Stimulated activated CD8-positive, alpha-beta memory T cell treated with anti-CD3 and anti-CD28 coated beads, Interleukin-4, amount 100 ng/mL, for 24 hours (primary cell): Measurements from ENCODE around the gene FAM163B.

Experiments used
- DNase-seq: peaks from one replicate; pipeline ENCODE4 v3.0.0-alpha.2; 2020; ENCODE audit warnings: low read depth

Gene FAM163B

DNA sequence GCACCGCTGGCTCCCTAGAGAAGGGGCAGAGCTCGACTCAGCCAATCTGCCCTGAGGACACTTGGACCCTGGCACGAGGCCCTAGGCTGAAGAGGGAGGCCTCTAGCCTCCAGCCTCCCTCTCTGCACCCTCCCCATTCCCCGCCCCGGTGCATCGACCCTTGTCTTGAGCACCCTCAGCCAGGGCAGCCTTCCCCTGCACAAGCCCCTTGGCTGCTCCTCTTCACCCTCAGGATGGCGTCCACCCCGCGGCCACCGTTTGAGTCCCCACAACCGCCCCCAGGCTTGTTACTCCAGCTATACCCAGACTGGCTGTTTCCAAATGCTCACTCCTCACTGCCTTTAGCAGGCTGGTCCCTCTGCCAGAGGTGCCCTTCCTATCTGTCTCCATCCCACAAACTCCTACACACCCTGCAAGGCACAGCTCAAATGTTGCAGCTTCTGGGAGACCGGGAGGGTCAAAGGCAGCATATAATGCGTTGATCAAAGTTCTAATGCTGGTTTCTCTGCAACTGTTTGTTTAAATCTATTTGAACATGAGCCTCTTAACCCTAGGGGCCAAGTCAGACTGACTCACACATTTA lies 6.5 kb upstream of the FAM163B start:
- DNase-seq = no peak

DNA sequence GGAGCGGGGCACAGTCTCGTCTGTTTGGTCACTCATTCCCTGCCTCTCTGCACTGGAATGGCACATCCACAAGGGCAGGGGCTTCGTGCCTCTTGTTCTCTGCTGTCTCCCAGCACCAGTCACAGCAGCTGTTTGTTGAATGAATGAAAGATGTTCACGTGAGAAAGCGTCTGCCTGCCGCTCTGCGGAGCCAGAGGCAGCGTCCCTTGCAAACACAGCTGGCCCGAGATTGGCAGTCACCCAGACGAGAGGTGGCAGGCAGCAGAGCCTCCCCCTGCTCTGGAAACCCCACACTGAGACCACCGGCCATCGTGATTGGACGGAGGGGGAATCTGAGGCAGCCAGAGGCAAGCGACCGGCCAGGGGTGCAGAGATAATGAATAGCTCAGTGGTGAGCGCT lies 6.0 kb upstream of the FAM163B start:
- no peak for DNase-seq

DNA sequence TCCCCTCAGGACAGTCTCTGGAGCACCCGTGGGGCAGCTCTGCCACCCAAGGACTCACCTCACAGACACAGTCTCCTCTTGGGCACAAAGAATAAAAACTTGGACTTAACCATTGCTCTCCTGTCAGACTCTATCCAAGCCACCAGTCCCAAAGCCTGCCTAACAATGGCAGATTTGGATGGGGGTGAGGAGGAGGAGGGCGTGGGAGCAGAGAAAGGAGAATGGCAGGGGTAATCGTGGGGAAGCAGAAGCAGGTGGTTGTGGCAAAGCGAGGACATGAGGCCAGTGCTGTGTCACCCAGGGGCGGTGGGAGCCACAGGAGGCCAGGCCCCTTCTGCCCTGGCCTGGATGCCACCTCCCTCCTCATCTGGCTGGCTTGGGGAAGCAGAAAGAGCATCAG lies 5.5 kb upstream of the FAM163B start:
- no peak for DNase-seq

DNA sequence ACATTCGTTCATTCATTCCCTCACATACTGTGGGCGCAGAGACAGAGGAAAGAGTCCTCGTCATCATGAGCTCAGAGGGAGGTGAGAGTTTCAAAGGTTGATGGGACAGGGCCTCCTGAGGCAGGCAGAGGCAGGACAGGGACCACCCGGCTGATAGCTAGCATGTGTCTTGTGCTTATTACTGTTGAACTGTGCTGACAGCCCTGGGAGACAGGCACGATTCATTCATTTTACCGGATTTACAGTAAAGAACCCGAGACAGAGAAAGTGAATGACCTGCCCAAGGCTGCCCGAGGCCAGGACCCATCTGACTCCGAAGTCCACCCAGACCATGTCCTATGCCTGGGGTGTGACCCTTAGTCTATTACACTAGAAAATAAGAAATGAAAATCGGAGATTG lies 4.9 kb upstream of the FAM163B start:
- DNase-seq = no peak

DNA sequence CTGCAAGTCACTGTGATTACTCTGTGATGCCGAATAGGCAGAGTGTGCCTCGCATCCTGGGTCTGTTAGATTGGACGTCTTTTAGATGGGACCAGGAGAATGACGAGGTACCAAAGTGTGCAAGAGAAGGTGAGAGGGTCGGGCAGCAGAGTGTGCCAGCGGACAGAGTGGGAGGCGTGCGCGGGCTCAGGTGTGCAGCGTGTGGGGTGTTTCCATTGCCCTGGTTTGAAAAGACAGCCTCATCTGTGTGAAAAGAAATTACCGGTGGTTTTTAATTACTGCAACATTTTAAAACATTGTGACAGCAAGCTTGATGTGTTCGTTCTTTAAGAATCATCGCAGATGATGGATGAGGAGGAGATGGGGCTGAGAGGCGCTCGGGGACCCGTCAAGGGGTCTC lies 4.2 kb upstream of the FAM163B start:
- DNase-seq = no peak

DNA sequence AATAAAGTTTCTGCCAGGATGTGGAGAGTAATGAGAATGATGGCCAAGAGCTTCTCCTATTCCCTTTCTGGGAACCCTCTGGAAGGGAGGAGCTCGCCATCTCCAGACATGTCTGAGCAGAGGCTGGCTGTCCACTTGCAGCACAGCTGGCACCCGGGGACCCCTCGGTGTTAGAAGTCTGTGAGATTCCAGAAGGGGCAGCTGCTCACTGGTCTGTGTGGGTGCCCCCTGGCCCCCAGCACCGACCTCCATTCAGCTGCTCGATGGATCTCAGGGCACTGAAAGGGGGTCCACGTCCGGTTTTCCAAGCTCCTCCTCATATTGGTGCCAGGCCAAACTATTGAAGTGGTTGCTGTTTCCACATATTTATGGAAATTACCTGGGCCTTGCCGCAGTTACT lies 3.6 kb upstream of the FAM163B start:
- DNase-seq = no peak

DNA sequence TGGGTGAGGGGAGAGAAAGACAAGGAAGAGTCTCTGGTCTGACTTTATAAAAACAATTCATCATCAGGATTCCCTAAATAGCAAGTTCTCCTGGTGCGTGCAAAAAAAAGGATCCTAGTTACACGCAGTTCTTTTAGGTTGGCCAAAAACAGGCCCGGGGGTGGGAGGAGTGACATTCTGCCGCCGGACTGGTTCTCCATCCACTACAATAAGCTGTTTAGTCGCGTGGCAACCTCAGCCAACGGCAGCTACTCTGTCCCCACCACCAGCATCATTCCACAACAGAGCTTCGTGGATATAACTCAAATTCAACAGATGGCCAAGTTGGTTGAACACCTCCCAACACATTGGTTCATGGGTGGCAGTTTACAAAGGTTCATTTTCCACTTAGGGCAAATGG lies 2.9 kb upstream of the FAM163B start:
- no peak for DNase-seq

DNA sequence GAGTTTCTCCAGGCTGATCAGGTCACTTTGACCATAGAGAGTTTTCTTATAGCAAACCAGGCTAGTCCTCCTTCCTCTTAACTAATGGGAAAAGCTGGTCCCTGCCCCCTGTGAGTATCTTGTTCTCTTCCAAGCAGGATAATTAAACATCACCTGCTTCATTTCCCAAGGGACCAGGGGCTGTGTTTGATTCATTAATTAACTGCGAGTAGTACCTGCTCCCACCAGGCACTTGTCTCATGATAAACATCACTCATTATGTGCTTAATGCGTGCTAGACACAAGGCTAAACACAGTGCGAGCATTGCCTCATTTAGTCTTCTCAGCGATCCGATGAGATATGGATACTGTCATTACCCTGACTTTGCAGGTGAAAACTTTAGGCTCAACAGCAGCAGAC lies 1.7 kb upstream of the FAM163B start:
- no peak for DNase-seq

DNA sequence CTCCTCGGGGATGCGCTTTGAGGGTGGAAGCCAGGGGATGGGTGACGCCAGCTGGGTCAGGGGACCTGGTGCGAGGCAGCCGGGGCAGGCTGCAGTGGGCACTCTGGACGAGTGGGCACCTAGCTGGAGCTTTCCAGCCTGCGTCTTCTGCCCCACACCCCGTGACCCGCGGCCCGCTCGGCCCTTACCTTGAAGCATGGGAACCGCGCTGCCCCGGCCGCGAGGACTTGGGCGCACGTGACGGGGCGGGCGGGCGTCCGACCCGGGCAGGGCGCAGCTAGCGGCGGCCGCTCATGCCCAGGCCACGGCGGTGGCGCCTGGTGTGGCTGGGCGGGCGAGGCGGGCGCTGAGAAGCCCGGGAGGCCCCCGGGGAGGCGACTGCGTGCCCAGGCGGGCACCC lies 300 bp downstream of the FAM163B start:
- DNase-seq = no peak

DNA sequence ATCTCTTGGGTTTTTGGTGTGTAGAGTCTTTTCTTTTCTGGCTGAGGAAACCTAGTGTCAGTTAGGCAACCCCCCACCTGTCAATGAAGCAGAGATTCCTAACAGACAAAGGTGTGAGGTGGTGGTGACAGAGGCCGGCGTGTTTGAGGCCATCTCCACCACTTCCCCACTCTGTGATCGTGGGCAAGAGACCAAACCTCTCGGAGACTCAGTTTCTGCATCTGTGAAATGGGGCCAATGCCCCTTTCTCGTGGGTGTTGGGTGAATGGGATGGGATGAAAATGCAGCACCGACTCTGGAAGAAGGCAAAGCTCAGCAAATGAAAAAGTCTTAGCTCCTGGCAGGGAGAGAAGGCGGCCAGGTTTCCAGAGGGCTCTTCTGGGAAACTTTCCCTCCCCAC lies 807 bp downstream of the FAM163B start:
- DNase-seq = no peak

DNA sequence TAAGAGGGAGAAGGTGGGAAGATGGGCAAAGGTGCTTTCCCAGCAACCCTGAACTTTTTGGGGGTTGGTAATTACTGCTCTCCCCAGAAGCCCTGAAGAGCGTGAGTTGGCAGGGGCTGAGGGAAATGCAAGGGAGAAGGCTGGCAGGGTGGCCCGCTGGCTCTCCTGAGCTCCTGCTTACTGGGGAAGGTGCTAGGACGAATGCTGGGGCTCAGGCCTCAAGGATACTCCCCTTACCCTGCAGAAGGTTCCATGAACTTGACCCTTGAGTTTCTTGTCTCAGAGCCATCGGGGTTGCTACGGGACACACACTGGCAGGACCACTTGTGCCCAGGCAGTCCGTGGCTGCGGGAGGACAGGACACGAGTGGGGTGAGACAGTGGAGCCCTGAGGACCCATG lies 1.2 kb downstream of the FAM163B start:
- no peak for DNase-seq

DNA sequence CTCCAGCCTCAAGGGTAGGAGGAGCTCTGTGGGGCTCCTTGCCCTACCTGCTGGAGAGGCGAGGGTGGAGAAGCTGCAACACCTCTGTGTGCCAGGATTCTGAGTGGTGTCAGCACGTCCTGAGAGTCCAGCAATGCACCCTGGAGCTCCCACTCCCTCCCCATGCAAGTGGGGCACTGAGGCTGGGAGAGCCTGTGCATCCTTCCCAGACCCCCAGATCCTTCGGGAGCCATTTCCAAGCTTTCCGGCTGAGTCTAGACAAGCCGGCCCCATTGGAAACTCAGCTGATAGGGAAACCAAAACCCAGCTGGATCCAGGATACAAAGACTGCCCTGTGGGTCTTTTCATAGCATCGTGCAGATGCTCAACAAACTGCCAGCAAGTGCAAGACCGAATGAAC lies 1.8 kb downstream of the FAM163B start:
- no peak for DNase-seq

DNA sequence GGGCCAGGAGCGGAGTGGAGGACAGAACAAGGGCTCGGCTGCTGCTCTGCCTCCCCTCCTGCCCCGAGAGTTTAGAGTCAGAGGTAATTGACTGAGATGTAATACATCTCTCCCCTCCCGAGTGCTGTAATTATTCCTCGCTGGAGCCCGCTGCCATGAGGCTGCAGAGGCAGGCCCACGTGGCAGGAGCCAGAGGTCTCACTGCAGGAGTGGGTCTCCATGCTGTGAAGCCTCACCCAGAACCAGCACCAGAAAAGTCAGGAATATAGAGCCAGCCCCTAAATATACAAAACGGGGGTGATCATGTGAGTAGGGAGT lies 2.5 kb downstream of the FAM163B start:
- DNase-seq = no peak

DNA sequence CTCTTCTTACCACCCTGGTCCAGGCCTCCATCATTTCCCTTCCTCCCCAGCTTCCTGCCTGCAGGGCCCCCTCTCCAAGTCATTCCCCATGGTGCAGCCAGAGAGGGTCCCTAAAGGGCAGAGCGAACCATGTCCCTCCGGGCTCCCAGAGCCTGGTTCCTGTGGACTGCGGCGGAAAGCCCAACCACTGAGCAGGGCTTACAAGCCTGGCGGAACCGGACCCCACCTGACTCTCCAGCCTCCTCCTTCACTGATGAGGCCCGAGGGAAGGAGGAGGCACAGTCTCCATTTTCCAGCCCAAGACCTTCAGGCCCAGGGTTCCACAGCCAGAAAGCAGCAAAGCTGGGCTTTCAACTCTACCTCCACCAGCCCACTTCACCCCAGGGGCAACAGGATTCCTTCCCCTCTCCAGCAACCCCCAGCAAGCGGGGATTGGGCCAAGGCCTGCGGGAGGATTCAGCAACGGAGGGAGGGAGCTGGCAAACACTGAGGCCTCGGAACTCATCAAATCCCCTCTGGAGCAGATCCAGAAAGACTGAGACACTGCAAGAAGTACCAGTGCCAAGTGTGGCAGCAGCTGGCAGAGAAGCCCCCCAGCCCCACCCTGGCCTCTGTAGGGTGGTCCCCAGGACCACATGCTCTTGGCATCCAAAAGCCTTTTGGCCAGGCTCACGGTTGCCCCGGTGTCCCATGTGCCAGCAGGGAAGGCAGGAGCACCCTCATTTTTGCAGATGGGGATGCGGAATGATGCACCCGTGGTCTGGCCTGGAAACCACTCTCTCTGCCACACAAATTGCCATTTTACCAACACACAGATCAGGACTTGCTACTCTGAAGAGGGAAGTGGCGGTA lies 3.1 kb downstream of the FAM163B start:
- no peak for DNase-seq

DNA sequence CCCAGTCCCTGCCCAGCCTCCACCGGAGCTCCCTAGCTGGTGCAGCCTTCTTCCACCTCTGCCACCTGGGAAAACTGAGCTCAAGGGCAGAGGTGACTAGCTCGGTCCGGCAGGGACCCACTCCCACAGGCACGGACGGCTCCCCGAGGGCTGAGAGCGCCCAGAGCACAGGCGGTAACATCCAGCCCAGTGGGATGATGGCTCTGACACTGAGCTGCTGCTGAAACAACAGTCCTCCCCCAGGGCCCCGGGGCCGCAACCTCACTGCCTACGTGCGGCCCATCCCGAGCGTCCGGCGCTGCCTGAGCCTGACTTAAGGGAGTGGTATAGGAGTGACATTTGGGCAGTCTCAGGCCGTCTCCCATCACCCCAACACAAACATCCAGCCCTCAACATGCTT lies 3.7 kb downstream of the FAM163B start:
- no peak for DNase-seq

DNA sequence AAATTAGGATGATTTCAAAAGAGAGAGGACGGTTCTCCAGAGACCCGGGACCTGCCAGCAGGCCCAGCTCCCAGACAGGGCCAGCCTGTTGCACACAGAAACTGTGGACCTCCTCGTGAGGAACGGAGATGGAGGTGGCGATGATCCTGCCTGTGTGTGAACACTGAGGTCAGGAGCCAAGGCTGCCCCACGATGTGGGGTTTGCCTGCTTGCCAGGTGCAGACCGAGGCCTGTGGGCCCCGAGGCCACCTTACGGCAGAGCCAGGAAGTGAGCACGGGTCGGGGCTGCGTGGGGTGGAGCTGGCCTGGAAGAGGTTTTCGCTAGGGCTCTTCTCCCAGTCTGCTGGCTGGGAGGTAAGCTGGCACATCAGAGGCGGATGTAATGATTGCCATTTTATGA lies 4.3 kb downstream of the FAM163B start:
- no peak for DNase-seq

DNA sequence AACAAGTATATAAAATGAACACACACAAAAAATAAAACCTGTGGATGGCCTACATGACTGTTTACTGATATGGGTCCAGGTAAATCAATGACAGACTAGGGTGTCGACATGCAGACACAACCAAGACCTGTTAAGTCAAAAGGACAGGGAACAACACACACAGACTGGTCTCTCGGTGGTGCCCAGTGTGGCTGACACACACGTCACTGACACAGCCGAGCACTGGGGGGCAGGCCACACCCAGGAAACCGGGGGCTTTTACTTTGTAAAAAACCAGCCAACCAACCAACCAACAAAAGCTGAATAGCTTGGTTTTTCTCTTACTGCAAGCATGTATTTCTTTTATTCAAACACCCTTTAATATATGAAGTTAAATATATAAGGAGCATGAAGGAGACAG lies 5.0 kb downstream of the FAM163B start:
- peak; percentile 19 for DNase-seq

DNA sequence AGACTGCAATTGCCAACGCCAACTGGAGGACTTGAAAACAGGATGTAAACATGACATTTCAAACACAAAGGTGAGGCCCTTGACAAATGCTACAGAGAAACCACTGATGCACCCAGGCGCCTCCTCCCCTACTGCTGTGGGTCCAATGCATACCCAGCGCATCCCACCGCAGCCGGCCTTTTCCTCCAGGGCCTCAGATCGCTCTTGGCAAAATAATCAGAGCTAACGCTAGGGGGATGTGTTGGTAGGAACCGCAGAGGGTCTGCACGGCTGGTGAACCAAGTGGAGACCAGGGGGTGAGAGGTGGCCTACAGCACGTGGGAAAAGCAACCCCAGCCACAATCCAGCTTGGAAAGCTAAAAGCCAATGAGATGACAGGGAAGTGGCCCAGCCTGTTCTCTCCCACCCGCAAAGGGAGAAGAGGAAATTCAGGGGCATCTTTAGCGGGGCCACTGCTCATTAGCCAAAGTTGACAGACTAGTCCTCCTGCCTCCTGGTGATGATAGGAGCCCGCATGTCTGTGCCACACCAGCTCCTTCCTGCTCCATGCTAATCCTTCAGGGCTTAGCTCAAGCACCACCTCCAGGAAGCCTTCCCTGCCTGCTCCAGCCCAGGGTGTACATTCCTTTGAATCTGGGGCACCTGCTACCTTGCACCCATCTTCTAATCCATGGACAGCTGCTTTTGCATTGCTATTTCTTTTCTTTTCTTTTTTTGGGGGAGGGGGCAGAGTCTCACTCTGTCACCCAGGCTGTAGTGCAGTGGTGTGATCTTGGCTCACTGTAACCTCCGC lies 5.9 kb downstream of the FAM163B start:
- DNase-seq = no peak

DNA sequence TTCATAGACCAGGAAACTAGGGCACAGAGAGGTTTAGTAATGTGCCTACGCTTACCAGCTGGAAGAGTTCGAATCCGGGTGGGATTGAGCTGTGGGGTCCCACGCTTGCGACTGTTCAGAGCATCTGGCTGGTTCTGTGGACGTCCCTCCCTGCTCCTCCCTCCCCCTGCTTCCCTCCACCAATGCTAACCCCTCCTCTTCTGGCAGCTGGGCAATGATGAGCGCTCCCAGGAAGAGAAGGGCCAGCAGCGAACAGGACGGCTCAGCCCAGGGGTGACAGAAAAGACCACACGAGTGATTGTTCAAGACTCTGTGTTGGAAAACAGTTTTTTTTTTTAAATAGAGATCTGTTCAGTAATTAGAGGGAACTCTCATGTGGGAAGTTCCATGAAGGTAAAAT lies 6.9 kb downstream of the FAM163B start:
- DNase-seq = no peak

DNA sequence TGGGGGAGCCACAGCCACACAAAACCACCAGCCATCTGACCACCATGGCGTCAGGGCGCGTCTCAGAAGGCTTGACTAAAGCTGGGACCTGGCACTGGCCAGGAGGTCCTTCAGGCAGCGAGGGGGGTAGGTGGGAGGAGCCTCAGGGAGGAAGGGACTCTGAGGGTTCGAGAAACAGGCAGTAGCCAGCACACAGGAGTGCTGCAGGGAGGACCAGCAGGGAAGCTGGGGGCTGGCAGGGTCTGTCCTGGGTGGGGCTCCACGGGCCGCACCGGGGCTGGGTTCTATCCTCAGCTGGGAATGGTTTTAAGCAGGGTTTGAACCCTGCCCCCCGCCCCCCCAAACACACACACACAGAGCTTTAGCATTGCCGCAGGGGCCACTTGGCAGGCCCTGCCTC lies 7.4 kb downstream of the FAM163B start:
- no peak for DNase-seq

DNA sequence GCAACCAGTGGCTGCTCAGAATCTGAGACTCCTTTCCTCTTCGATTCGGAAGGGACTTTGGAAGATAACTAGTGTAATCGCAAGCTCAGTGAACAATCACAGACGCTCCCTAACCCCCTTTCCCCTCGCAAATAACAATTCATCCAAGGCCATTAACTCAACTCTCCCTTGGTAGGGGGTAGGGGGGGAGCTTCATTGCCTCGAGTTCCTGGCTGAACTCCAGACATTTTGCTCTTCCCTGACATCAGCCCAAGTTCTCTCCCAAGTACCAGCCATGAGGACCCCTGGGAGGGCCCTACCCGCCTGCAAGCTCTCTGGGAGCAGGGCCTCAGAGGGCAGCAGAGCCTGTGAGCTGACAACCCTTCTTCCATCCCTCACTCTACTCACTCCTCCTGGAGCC lies 8.4 kb downstream of the FAM163B start:
- DNase-seq = no peak

DNA sequence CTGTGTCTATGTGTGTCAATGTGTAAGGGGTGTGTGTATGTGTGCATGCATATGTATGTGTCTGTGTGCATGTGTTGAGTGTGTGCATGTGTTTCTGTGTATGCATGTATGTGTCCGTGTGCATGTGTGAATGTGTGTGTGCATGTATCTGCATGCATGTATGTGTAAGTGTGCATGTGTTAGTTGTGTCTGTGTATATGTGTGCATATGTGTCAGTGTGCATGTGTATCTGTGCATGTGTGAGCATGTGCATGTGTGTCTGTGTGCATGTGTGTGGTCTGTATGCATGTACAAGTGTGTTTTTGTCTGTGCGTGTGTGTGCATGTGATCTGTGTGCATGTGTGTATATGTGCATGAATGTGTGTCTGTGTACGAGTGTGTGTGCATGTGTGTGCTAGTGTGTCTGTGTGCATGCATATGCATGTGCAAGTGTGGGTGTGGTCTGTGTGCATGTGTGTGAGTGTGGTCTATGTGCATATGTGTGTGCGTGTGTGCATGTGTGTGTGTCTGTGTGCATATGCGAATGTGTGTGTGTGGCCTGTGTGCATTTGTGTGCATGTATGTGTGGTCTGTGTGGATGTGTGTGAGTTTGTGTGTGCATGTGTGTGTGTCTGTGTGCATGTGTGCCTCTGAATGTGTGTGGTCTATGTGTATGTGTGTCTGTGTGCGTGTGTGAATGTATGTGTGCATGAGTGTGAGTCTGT lies 9.6 kb downstream of the FAM163B start:
- no peak for DNase-seq

DNA sequence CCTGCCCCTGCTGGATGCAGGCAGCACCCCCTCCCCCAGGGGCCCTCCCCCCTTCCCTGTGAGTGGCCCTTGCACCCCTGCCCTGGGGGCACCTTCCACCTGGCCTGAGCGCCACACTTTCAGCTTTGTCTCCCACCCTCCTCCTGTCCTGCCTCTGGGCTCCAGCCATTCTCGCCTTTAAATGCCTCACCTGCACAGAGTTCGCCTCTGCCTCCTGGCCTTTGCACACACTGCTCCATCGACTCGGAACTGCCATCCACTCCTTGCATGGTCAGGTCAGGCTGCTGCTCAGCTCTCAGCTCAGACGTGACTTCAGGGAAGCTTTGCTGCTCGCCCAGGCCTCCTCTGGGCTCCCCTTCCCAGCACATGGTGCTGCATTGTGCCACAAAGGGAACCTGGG lies 10.2 kb downstream of the FAM163B start:
- no peak for DNase-seq
